ENCODE measurements around the gene MCM9.
"Not testable (repeated sequence)": the region's sequence is repeated elsewhere in the genome, so short reads cannot be mapped to it uniquely, and the experiment has no call there.

The MCM9 gene

DNA sequence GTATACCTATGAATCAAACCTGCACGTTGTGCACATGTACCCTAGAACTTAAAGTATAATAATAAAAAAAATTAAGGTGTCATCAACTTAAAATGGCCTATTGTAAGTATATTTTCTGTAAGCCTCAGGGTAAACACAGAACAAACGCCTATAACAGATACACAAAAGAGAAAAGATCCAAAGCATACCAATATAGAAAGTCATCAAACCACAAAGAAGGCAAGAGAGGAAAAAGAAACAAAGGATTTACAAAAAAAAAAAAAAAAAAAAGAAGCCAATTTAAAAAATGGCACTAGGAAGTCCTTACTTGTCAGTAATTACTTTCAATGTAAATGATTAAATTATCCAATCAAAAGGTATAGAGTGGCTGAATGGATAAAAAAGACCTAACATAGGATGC, 65.6 kb downstream of the MCM9 start:
- Histone ChIP-seq H3K4me1 (ENCODE audit: control insufficient read depth, insufficient read depth, low read length) (peaks cover 4% of the 10 kb centered on the region), H3K27ac (ENCODE audit: low read depth, low read length) (no peak overlapping the region), H3K4me3 (ENCODE audit: low read length) (no peak overlapping the region), H3K36me3 (ENCODE audit: control insufficient read depth, insufficient read depth, low read length) (no peaks in the 10 kb centered on the region), H3K9ac (ENCODE audit: low read length) (no peak overlapping the region), H3K27me3 (ENCODE audit: control insufficient read depth, insufficient read depth, low read length) (no peaks in the 10 kb centered on the region)

GRCh38 chr6:118868901-118869300, 66.1 kb downstream of the MCM9 start:
- not testable (repeated sequence) for H3K27ac ChIP-seq (ENCODE audit: low read depth, low read length); H3K9ac ChIP-seq (ENCODE audit: low read length); H3K4me1 ChIP-seq (ENCODE audit: control insufficient read depth, insufficient read depth, low read length); H3K36me3 ChIP-seq (ENCODE audit: control insufficient read depth, insufficient read depth, low read length); H3K4me3 ChIP-seq (ENCODE audit: low read length); H3K27me3 ChIP-seq (ENCODE audit: control insufficient read depth, insufficient read depth, low read length)

DNA sequence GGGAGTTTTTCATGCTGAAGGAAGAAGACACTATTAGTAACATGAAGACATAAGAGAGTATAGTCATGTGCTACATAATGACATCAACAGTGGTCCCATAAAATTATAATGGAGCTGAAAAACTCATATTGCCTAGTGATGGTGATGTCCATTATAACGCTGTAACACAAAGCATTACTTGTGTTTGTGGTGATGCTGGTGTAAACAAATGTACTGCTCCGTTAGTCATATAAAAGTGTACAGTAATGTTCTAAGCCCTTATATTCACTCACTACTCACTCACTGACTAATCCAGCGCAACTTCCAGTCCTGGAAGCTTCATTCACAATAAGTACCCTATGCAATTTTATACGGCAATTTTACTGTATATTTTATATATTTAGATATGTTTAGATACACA, 67.8 kb downstream of the MCM9 start:
- Histone ChIP-seq H3K4me1 (ENCODE audit: control insufficient read depth, insufficient read depth, low read length) (peaks cover 4% of the 10 kb centered on the region), H3K27ac (ENCODE audit: low read depth, low read length) (no peak overlapping the region), H3K36me3 (ENCODE audit: control insufficient read depth, insufficient read depth, low read length) (no peaks in the 10 kb centered on the region), H3K27me3 (ENCODE audit: control insufficient read depth, insufficient read depth, low read length) (no peaks in the 10 kb centered on the region), H3K4me3 (ENCODE audit: low read length) (no peak overlapping the region), H3K9ac (ENCODE audit: low read length) (no peak overlapping the region)

DNA sequence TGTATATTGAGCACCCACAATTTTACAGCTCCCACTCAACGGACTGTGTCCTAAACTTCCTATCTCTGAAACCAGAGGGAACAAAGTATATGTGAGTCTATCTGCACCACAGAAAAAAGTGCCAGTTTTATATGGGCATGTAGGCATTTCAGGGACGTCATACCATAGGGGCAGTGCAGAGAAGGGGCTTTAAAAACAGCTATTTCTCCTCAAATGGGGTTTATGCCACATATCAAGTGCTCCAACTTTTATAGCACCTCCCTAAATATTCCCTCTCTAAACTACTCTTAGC, 69.9 kb downstream of the MCM9 start:
- H3K4me1 ChIP-seq (ENCODE audit: control insufficient read depth, insufficient read depth, low read length), result peaks cover 4% of the 10 kb centered on the region
- no peaks in the 10 kb centered on the region for H3K27me3 ChIP-seq (ENCODE audit: control insufficient read depth, insufficient read depth, low read length)
- H3K4me3 ChIP-seq (ENCODE audit: low read length), result no peak overlapping the region
- H3K9ac ChIP-seq (ENCODE audit: low read length), result no peak overlapping the region
- H3K27ac ChIP-seq (ENCODE audit: low read depth, low read length), result no peak overlapping the region
- H3K36me3 ChIP-seq (ENCODE audit: control insufficient read depth, insufficient read depth, low read length), result peaks cover 3% of the 10 kb centered on the region

- Histone ChIP-seq H3K27ac (ENCODE audit: low read depth, low read length) (no peak overlapping the region), H3K4me1 (ENCODE audit: control insufficient read depth, insufficient read depth, low read length) (peaks cover 4% of the 10 kb centered on the region), H3K4me3 (ENCODE audit: low read length) (no peak overlapping the region), H3K27me3 (ENCODE audit: control insufficient read depth, insufficient read depth, low read length) (no peaks in the 10 kb centered on the region), H3K36me3 (ENCODE audit: control insufficient read depth, insufficient read depth, low read length) (peaks cover 3% of the 10 kb centered on the region), H3K9ac (ENCODE audit: low read length) (no peak overlapping the region)
Measured at GRCh38 chr6:118864341-118865099, 70.4 kb downstream of the MCM9 start.

DNA sequence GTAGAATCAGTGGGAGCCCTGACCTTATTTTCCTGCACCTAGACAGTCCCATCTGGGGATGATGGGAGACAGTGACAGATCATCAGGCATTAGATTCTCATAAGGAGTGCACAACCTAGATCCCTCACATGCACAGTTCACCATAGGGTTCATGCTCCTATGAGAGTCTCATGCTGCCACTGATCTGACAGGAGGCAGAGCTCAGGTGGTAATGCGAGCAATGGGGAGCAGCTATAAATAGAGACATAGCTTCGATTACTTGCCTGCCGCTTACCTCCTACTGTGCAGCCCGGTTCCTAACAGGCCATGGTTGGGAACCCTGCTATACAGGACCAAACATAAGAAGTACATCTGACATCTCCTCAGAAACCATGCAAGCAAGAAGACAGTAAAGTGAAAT, 72.5 kb downstream of the MCM9 start:
- Histone ChIP-seq H3K27me3 (ENCODE audit: control insufficient read depth, insufficient read depth, low read length) (no peaks in the 10 kb centered on the region), H3K4me3 (ENCODE audit: low read length) (no peak overlapping the region), H3K9ac (ENCODE audit: low read length) (no peak overlapping the region), H3K4me1 (ENCODE audit: control insufficient read depth, insufficient read depth, low read length) (peaks cover 4% of the 10 kb centered on the region), H3K36me3 (ENCODE audit: control insufficient read depth, insufficient read depth, low read length) (peaks cover 3% of the 10 kb centered on the region), H3K27ac (ENCODE audit: low read depth, low read length) (no peak overlapping the region)

GRCh38 chr6:118860880-118861279, 74.1 kb downstream of the MCM9 start:
- Histone ChIP-seq H3K27me3 (ENCODE audit: control insufficient read depth, insufficient read depth, low read length) (no peaks in the 10 kb centered on the region), H3K4me1 (ENCODE audit: control insufficient read depth, insufficient read depth, low read length) (peaks cover 4% of the 10 kb centered on the region), H3K4me3 (ENCODE audit: low read length) (no peak overlapping the region), H3K36me3 (ENCODE audit: control insufficient read depth, insufficient read depth, low read length) (peaks cover 3% of the 10 kb centered on the region), H3K9ac (ENCODE audit: low read length) (no peak overlapping the region), H3K27ac (ENCODE audit: low read depth, low read length) (no peak overlapping the region)

- Histone ChIP-seq H3K4me3 (ENCODE audit: low read length) (no peak overlapping the region), H3K27ac (ENCODE audit: low read depth, low read length) (no peak overlapping the region), H3K4me1 (ENCODE audit: control insufficient read depth, insufficient read depth, low read length) (peaks cover 4% of the 10 kb centered on the region), H3K36me3 (ENCODE audit: control insufficient read depth, insufficient read depth, low read length) (peaks cover 3% of the 10 kb centered on the region), H3K9ac (ENCODE audit: low read length) (no peak overlapping the region), H3K27me3 (ENCODE audit: control insufficient read depth, insufficient read depth, low read length) (no peaks in the 10 kb centered on the region)
Measured at GRCh38 chr6:118860363-118860762, 74.6 kb downstream of the MCM9 start.

DNA sequence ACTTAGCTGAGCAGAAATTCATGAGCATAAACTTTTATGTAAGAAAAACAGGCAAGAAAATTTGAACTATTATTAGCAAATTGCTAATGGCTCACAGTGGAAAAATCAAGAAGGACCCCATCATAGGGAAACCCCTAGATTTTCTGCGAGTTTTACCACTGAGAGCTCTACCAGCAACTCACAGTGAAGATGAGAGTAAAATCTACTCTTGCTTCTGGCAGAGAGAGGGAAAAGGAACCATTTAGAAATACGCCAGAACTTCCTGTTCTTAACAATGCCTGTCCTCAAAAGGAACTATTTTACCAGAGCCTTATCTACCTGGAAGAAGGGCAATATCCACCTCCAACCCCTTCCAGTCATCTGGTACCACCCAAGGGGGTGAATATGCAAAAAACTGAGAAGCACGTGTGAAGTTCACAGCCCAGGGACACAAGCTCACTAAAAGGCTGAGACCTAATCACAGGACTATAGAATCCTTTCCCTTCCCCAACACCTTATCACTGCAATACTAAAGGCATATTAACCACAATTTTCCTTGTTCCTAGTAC, 75.4 kb downstream of the MCM9 start:
- Histone ChIP-seq H3K36me3 (ENCODE audit: control insufficient read depth, insufficient read depth, low read length) (peaks cover 3% of the 10 kb centered on the region), H3K4me3 (ENCODE audit: low read length) (no peak overlapping the region), H3K27me3 (ENCODE audit: control insufficient read depth, insufficient read depth, low read length) (no peaks in the 10 kb centered on the region), H3K4me1 (ENCODE audit: control insufficient read depth, insufficient read depth, low read length) (peaks cover 2% of the 10 kb centered on the region), H3K9ac (ENCODE audit: low read length) (no peak overlapping the region), H3K27ac (ENCODE audit: low read depth, low read length) (no peak overlapping the region)

DNA sequence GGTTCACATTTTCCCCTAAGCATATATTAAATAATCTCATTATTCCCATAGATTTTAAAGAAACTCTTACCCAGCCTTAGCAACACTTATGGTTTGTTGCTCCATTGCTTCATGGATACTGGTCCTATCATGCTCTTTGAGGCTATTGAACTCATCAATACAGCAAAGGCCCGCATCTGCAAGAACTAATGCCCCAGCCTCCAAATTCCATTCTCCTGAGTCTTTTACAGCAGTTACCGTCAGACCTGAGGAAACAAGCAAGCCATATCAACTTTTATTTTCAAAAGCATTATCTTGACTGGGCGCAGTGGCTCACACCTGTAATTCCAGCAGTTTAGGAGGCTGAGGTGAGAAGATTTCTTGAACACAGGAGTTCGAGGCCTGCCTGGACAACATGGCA, 78.7 kb downstream of the MCM9 start:
- Histone ChIP-seq H3K9ac (ENCODE audit: low read length) (no peak overlapping the region), H3K4me1 (ENCODE audit: control insufficient read depth, insufficient read depth, low read length) (no peaks in the 10 kb centered on the region), H3K27ac (ENCODE audit: low read depth, low read length) (no peak overlapping the region), H3K27me3 (ENCODE audit: control insufficient read depth, insufficient read depth, low read length) (no peaks in the 10 kb centered on the region), H3K36me3 (ENCODE audit: control insufficient read depth, insufficient read depth, low read length) (peaks cover 3% of the 10 kb centered on the region), H3K4me3 (ENCODE audit: low read length) (no peak overlapping the region)

DNA sequence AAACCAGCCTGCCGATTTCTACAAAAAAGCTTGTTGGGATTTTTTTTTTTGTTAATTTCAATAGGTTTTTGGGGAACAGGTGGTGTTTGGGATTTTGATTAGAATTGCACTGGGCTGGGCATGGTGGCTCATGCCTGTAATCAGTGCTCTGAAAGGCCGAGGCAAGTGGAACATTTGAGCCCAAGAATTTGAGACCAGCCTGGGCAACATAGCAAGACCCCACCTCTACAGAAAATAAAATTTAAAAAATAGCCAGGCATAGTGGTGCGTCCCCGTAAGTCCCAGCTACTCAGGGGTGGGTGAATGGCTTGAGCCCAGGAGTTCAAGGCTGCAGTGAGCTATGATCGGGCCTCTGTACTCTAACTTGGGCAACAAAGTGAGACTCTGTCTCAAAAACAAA, 81.6 kb downstream of the MCM9 start:
- Histone ChIP-seq H3K36me3 (ENCODE audit: control insufficient read depth, insufficient read depth, low read length) (no peaks in the 10 kb centered on the region), H3K4me1 (ENCODE audit: control insufficient read depth, insufficient read depth, low read length) (no peaks in the 10 kb centered on the region), H3K27ac (ENCODE audit: low read depth, low read length) (no peak overlapping the region), H3K27me3 (ENCODE audit: control insufficient read depth, insufficient read depth, low read length) (no peaks in the 10 kb centered on the region), H3K9ac (ENCODE audit: low read length) (no peak overlapping the region), H3K4me3 (ENCODE audit: low read length) (no peak overlapping the region)

DNA sequence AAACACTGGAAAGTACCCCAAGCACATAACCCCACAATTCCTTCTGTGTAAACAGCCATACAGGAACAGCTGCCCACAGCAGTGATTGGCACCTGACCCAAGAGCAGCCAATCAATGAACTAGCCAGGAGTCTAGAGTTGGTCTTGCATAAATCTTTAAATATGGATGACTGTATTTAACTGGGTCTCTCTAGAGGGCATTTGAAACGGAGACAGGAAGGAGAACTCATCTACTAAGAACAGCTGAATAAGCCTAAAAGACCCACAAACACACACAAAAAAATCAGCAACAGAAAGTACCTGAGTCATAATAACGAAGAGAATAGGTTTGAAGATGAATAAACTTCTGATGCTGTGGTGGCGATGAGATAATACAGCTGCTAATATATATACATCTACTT, 90.0 kb downstream of the MCM9 start:
- no peaks in the 10 kb centered on the region for H3K4me1 ChIP-seq (ENCODE audit: control insufficient read depth, insufficient read depth, low read length)
- no peak overlapping the region for H3K27ac ChIP-seq (ENCODE audit: low read depth, low read length)
- no peak overlapping the region for H3K9ac ChIP-seq (ENCODE audit: low read length)
- no peaks in the 10 kb centered on the region for H3K27me3 ChIP-seq (ENCODE audit: control insufficient read depth, insufficient read depth, low read length)
- no peaks in the 10 kb centered on the region for H3K36me3 ChIP-seq (ENCODE audit: control insufficient read depth, insufficient read depth, low read length)
- no peak overlapping the region for H3K4me3 ChIP-seq (ENCODE audit: low read length)

DNA sequence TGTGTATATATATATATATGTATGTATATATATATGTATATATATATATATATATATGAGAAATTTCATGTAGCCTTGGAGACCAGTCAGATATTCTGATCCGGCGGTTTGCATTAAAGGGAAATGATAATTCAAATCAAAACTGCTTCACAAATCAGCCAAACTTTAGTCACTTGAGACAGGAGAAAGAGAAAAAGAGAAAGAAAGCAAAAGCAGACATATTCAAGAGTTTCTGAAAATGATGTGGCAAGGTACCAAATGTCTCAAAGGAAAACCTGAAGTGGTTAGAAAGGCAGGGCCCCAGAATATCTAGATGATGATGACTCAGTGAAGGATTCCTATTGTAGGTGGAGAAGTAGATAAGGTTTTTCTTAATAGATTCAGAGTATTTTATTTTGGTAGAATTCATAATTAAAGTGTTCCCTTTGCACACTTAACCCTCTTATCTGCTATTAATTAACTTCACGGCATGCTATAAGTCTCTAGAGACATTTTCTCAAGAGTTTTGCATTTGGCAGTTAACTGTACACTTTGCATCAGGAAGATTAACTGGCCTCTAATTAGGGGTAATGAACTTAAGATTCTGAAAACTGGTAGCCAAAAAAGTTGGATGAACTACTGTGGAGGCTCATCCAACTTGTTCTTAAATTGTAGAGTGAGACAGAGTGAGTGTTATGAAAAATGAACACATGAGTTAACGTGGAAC, 91.1 kb downstream of the MCM9 start:
- Histone ChIP-seq H3K27ac (ENCODE audit: low read depth, low read length) (no peak overlapping the region), H3K27me3 (ENCODE audit: control insufficient read depth, insufficient read depth, low read length) (no peaks in the 10 kb centered on the region), H3K36me3 (ENCODE audit: control insufficient read depth, insufficient read depth, low read length) (no peaks in the 10 kb centered on the region), H3K4me1 (ENCODE audit: control insufficient read depth, insufficient read depth, low read length) (no peaks in the 10 kb centered on the region), H3K9ac (ENCODE audit: low read length) (no peak overlapping the region), H3K4me3 (ENCODE audit: low read length) (no peak overlapping the region)
